ENCODE measurements around the gene INVS.

DNA sequence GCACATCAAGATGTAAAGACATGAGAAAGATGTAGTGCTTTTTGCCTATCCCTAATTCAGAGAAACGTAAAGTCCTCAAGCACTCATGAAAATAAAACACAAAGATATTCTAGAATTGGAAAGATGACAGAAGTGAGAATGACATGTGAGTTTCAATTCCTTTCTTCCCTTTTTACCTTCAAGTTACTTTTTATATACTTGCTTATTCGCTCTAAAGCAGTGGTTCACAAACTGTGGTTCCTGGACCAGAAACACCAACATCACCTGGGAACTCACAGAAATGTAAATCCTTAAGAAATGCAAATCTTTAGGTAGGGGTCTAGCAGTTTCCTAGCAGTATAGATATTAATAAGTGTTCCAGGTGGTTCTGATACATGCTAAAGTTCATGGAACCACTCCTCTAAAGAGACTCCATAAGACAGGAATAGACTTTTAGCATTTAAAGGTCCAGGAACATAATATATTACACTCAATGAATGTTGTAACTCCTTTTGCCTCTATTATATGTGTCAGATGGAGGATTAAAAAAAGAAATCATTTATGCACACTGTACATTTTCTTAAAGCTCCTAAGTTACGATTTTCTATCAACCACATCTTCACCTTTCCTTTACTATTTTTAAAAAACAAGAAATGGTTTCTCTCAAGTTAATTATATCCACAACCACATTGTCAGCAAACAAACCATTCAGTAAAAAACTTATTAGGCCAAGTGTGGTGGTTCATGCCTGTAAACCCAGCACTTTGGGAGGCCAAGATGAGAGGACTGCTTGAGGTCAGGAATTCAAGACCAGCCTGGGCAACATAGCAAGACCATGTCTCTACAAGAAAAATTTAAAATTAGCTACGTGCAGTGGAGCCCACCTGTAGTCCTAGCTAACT lies 40.1 kb upstream of the INVS start:
- TF ChIP-seq, protein P1, sequence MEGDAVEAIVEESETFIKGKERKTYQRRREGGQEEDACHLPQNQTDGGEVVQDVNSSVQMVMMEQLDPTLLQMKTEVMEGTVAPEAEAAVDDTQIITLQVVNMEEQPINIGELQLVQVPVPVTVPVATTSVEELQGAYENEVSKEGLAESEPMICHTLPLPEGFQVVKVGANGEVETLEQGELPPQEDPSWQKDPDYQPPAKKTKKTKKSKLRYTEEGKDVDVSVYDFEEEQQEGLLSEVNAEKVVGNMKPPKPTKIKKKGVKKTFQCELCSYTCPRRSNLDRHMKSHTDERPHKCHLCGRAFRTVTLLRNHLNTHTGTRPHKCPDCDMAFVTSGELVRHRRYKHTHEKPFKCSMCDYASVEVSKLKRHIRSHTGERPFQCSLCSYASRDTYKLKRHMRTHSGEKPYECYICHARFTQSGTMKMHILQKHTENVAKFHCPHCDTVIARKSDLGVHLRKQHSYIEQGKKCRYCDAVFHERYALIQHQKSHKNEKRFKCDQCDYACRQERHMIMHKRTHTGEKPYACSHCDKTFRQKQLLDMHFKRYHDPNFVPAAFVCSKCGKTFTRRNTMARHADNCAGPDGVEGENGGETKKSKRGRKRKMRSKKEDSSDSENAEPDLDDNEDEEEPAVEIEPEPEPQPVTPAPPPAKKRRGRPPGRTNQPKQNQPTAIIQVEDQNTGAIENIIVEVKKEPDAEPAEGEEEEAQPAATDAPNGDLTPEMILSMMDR (IDR thresholded peaks at IDR 0.05), result no peak
- TF ChIP-seq POLR2AphosphoS5 (IDR thresholded peaks at IDR 0.05) (no peak), POLR2A (IDR thresholded peaks at IDR 0.05) (no peak)

Measured in prostate gland (tissue), 2 donors.